GM21717 (cell line): ENCODE data around the gene FLVCR1.
"Not testable (repeated sequence)": the region's sequence is repeated elsewhere in the genome, so short reads cannot be mapped to it uniquely, and the experiment has no call there.

Source experiments
- ATAC-seq: cut with Tn5 transposase; IDR thresholded peaks from one replicate; pipeline ENCODE4 v1.9.1; 2021; ENCODE audit warnings: mild to moderate bottlenecking, moderate library complexity; ENCODE audit not compliant: unreplicated experiment

The FLVCR1 gene

DNA sequence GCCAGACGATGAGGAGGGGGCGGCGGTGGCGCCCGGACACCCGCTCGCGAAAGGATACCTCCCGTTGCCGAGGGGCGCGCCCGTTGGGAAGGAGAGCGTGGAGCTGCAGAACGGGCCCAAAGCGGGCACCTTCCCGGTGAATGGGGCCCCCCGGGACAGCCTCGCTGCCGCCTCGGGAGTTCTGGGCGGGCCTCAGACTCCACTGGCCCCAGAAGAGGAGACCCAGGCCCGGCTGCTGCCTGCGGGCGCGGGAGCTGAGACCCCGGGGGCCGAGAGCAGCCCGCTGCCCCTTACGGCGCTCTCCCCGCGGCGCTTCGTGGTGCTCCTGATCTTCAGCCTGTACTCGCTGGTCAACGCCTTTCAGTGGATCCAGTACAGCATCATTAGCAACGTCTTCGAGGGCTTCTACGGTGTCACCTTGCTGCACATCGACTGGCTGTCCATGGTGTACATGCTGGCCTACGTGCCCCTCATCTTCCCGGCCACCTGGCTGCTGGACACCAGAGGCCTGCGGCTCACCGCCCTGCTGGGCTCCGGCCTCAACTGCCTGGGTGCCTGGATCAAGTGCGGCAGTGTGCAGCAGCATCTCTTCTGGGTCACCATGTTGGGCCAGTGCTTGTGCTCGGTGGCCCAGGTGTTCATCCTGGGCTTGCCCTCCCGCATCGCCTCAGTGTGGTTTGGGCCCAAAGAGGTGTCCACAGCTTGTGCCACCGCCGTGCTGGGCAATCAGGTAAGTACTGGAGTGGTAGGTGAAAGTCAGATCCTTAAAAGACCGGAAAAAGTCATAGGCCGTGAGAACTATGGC lies 588 bp downstream of the FLVCR1 start:
- ATAC-seq: peak; percentile 20

DNA sequence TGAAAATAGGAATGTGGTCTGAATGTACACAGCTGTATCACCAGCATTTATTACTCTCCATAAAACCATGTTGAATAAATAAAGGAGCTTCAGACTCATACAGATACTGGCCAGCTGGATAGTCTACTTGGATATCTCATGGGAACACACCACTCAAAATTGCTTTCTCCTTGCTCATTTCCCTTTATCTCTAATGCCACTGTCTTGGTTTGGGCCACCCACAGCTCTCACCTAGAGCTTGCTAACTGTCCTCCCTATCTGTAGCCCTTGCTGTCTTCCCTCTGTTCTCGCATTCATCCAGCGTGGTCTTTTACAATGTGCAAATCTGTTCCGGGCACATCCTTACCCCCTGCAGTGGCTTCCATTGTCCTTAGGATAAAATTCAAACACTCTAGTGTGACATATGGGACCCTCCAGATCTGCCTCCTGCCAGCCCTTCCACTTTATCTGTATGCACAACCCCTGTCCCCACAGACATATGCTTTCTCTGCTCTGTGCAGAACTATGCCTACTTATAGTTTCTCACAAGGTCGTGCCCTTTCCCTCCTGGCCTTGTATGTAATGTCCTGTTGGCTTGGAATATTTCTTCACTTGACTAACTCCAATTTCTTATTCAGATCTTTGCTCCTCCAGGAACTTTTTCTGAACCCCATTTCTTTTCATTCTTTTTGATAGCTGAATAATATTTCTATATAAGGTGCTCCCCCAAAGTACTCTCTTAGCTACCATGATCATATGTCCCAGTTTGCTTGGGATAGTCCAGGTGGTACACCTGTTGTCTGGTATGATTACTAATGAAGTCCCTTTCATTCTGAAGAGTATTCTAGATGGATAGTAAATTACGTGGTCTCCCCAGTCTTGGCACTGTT lies 2.9 kb downstream of the FLVCR1 start:
- no peak for ATAC-seq

DNA sequence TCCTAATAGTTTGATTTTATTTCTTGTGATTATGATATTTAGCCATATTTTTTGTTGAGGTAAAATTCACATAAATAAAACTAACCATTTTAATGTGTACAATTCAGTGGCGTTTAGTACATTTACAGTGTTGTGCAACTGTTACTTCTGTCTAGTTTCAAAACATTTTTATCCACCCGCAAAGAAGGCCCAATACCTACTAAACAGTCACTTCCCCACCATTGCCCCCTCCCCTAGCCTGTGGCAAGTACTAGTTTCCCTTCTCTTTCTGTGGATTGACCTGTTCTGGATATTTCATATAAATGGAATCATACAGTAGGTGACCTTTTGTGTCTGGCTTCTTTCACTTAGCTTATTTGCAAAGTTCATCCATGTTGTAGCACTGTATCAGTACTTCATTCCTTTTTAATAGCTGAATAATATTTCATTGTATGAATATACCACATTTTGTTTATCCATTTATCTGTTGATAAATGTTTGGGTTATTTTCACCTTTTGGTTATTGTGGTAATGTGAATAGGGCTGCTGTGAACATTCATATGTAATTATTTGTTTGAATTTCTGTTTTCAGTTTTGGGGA lies 4.1 kb downstream of the FLVCR1 start:
- ATAC-seq: no peak

DNA sequence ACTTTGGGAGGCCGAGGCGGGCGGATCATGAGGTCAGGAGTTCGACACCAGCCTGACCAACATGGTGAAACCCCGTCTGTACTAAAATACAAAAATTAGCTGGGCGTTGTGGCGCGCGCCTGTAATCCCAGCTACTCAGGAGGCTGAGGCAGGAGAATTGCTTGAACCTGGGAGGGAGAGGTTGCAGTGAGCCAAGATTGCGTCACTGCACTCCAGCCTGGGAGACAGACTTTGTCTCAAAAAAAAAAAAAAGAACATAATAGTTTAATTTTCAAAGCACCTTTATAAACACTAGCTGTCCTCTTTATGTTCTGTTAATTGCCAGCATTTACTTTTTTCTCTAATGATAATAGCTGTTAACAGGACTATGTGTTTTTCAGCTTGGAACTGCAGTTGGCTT lies 5.3 kb downstream of the FLVCR1 start:
- ATAC-seq: not testable (repeated sequence)

DNA sequence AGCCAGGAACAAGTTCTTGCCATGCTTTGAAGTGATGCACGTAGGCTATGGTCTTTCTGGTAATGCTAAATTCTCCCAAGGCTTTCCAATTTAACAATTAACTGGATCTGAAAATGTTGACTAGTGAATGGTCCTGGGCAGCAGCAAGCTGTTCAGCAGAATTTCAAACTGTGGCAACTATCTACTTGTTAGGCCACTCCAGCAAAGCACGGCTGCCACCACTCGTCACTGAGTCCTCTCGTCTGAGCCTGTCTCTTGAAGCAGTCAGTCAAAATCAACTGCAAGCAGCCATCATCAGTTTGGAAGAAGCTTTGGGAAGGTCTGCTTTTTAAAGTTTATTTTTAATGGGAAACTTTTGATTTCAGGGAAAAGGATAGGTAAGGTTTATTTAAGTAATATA lies 6.1 kb downstream of the FLVCR1 start:
- no peak for ATAC-seq

DNA sequence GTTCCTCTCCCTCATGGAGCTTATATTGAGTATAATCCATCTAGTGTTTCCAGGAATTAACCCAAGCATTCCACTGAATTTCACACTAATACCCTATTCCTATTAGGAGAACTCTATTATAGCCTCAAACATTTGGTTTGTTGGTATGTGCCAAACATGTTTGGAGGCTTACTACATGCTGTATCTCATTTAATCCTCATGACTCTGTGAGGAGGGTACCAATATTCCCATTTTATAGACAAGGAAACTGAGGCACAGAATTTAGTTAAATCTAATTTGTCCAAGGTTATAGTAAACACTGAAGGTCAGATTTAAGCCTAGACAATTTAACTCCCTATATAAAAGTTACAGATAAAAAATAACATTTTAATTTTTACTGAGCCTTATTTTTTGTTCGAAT lies 9.1 kb downstream of the FLVCR1 start:
- ATAC-seq: no peak

DNA sequence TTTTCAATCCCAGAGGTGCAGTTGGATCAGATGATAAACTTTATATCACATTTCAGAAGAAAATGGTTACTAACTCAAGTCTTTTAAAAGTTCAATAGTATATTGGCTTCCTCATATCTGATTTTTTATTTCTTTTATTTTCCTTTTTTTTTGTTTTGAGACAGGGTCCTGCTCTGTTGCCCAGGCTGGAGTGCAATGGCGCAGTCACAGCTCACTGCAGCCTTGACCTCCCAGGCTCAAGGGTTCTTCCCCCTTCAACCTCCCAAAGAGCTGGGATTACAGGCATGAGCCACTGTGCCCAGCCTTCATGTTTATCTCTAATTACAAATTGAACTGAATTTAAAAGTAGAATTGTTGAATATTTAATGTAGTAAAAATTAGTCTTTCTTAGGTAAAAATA lies 13.9 kb downstream of the FLVCR1 start:
- no peak for ATAC-seq

DNA sequence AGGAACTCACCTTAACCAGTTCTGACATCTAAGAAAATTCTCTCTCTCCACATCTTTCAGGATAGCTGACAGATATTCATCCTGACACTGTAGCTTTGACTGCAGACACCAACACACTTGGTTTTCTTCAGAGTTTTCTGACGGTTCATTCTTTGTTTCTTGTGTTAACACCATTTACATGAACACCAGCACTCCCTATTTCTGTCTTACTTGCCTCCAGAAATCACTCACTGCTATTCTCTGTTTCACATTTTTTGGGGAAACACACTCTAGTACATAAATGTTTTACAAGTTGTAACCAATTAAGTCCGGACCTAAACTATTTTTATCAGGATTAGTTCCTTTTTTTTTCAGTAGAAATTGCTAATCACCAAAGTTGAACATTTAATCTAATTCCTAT lies 15.4 kb downstream of the FLVCR1 start:
- peak; percentile 84 for ATAC-seq

DNA sequence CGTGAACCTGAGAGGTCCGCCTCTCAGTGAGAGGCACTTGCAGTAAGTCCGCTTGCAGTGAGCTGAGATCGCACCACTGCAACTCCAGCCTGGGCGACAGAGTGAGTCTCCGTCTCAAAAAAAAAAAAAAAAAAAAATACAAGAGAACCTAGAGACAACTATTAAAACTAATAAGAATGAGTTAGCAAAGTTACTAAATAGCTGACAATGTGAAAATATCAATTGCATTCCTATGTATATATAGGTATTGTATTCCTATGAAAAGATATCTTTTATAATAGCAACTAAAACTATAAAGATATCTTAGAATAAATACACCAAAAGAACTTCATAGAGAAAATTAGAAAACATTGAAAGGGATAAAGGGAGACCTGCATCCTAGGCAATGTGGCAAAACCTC lies 20.3 kb downstream of the FLVCR1 start:
- ATAC-seq: no peak

DNA sequence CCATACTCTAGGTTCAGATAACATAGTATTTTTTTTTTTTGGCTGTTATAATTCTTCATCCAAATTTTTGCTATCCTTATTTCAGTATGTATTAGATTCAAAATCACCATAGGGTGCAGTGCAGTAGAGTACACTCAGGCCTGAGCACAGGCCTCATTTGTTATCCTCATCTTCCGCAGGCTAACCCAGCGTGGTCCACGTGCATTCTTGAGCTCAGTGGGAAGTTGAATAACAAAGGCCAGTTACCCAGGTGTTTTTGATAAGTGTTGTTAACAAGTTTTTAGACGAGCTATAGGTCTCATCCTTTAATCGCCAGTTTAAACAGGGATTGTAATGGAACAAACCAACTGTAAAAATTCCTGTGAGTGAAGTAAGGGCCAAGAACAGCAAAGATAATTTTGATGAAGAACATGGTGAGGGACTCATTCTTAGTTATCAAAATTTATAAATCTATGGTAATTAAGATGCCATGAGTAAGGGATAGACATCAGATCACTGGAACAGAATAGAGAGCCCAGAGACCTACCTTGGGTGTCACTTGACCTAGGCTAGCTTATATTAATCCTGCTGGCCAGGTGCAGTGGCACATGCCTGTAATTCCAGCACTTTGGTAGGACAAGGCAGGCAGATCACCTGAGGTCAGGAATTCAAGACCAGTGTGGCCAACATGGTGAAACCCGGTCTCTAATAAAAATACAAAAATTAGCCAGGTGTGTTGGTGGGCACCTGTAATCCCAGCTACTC lies 22.0 kb downstream of the FLVCR1 start:
- no peak for ATAC-seq

DNA sequence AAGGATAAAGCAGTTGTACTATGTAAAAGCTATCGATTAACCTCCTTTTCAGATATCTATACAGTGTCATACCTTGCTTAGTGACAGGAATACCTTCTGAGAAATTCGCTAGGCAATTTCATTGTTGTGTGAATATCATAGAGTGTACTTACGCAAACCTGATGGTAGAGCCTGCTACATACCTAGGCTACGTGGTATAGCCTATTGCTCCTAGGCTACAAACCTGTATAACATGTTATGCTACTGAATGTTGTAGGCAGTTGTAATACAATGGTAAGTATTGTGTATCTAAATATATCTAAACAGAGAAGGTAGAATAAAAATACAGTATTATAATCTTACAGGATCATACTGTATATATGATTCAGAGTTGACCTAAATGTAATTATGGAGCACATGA lies 26.5 kb downstream of the FLVCR1 start:
- no peak for ATAC-seq

DNA sequence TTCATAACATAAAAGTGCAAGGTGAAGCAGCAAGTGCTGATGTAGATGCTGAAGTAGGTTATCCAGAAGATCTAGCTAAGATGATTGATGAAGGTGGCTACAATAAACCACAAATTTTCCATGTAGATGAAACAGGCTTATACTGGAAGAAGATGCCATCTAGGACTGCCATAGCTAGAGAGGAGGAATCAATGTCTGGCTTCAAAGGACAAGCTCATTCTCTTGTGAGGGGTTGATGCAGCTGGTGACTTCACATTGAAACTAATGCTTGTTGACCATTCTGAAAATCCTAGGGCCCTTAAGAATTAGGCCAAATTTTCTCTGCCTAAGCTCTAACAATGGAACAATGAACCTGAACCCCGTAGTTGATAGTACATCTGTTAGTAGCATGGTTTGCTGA lies 34.0 kb downstream of the FLVCR1 start:
- no peak for ATAC-seq

DNA sequence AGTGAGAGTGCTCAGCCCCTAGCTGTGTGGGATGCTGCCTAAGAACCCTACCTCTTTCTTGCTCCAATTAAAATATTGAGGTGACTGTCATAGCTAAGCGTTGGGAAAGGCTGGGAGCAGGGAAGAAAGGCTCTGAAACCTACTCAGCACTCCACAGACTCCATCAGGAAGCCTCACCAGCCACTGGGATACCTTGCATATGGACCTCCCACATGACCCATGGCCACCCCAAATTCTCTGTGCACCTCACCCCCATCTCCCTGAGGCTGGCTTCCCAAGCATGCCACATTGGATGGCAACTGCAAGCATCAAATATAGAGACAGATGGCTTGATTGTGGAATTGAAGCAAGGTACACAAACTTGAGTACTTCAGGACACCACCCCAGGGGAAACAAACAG lies 41.8 kb downstream of the FLVCR1 start:
- no peak for ATAC-seq

DNA sequence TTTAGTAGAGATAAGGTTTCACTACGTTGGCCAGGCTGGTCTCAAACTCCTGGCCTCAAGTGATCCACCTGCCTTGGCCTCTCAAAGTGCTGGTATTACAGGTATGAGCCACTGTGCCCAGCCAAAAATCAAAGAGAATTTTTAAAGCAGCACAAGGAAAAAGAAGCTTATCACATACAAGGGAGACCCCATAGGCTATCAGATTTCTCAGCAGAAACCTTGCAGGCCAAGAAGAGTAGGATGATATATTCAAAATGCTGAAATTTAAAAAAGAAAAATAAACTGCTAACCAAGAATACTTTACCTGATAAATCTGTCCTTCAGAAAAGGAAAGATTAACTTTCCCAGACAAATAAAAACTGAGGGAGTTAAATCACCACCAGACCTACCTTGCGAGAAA lies 43.2 kb downstream of the FLVCR1 start:
- no peak for ATAC-seq

DNA sequence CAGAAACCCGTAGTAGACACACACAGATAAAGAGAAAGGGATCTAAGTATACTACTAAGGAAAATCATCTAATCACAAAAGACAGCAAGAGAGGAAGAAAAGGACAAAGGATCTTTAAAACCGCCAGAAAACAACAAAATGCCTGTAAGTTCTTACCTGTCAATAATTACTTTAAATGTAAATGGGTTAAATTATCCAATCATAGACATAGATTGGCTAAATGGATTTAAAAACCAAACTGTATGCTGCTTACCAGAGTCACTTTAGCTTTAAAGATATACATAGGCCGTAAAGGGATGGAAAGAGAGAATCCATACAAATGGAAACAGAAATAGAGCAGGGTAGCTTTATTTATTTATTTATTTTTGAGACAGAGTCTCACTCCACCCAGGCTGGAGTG lies 44.0 kb downstream of the FLVCR1 start:
- ATAC-seq: no peak

DNA sequence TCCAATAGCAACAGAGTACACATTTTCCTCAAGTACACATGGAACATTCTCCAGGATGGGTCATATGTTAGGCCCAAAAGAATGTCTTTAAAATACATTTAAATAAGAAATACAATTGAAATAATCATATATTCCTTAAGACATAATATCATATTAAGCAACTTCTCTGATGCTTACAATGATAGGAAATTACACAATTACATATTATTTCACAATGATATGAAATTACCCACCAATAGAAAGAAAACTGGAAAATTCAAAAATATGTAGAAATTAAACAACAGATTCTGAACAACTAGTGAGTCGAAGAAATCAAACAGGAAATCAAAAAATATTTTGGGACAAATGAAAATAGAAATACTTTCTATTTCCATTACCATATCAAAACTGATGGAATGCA lies 45.6 kb downstream of the FLVCR1 start:
- no peak for ATAC-seq

DNA sequence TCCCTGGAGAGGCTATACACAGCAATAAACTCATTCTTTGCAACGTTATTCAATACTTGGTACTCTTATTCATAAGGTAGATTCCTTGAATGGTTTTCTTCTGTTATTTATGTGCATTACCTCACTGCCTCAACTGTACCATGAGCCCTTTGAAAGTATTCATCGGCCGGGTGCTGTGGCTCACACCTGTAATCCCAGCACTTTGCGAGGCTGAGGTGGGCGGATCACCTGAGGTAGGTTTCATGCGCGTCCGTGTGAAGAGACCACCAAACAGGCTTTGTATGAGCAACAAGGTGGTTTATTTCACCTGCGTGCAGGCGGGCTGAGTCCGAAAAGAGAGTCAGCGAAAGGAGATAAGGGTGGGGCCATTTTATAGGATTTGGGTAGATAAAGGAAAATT lies 50.0 kb downstream of the FLVCR1 start:
- ATAC-seq: not testable (repeated sequence)

DNA sequence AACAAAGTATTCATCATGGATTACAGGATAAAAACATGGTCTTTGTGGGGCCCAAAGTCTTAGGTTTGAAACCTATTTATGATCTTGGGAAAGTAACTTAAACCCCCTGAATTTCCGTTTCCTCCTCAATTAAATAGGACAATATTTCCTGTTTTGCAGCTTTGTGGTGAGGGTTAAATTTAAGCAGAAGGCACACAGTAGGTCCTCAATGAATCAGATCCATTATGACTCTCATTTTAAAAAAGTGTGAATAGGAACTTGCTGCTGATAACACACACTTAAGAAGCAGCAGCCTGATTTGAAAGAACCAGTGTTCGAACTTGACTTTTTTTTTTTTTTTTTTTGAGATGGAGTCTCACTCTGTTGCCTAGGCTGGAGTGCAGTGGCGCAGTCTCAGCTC lies 50.9 kb downstream of the FLVCR1 start:
- no peak for ATAC-seq

DNA sequence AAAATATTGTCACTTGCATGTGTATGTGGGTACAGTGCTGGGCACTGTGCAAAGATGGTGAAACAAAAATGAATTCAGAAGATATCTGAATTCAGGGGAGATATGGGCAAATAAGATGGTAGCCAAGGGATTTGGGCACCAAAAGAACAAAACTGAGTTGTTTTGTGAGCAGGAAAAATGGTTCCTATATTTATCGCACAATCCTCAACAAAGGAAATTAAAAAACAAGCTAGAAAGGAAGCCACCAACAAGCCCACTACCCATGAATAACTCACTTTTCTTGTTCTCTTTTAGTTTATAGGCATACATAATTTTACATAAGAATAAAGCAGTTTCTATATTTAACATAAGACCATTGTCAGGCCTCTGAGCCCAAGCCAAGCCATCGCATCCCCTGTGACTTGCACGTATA lies 51.6 kb downstream of the FLVCR1 start:
- ATAC-seq: no peak

DNA sequence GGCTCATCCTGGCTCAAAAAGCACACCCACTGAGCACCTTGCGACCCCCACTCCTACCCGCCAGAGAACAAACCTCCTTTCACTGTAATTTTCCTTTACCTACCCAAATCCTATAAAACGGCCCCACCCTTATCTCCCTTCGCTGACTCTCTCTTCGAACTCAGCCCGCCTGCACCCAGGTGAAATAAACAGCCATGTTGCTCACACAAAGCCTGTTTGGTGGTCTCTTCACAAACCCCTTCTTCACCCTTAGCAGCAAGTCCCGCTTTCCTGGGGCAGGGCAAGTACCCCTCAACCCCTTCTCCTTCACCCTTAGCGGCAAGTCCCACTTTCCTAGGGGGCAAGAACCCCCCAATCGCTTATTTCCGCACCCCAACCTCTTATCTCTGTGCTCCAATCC lies 52.1 kb downstream of the FLVCR1 start:
- not testable (repeated sequence) for ATAC-seq

DNA sequence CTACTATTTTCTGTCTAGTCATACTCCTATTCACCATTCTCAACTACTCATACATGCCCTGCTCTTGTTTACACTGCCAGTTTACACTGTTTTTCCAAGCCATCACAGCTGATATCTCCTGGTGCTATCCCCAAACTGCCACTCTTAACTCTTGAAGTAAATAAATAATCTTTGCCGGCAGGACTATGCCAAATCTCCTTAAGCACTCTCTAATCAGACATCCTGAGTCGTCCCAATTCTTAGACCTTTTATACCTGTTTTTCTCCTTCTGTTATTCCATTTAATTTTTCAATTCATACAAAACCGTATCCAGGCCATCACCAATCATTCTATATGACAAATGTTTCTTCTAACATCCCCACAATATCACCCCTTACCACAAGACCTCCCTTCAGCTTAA lies 55.6 kb downstream of the FLVCR1 start:
- ATAC-seq: not testable (repeated sequence)
